ENCODE results near the gene MAGEA9.
"Not testable (repeated sequence)": the region's sequence is repeated elsewhere in the genome, so short reads cannot be mapped to it uniquely, and the experiment has no call there.

The MAGEA9 gene, protein sequence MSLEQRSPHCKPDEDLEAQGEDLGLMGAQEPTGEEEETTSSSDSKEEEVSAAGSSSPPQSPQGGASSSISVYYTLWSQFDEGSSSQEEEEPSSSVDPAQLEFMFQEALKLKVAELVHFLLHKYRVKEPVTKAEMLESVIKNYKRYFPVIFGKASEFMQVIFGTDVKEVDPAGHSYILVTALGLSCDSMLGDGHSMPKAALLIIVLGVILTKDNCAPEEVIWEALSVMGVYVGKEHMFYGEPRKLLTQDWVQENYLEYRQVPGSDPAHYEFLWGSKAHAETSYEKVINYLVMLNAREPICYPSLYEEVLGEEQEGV

DNA sequence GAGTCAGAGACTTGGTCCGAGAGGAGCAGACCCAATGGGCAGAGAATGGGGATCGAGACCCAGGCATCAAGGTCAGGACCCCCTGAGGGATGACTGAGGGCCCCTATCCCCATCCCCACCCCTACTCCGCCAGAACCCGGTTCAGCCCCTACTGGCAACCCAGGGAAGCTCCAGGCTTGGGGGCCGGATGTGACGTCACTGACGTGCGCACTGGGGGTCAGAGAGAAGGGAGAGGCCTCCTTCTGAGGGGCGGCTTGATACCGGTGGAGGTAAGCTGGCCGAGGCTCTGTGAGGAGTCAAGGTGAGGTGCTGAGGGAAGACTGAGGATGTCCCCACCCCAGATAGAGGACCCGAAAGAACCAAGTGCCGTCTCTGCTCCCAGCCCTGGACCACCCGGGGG, at the start of gene MAGEA9:
TSS of gene MAGEA9 (plus strand) at position 204 of the 400 bp plus-strand sequence. CDS start 4,281 bp downstream, outside the sequence.
- DNase-seq, result not testable (repeated sequence)

DNA sequence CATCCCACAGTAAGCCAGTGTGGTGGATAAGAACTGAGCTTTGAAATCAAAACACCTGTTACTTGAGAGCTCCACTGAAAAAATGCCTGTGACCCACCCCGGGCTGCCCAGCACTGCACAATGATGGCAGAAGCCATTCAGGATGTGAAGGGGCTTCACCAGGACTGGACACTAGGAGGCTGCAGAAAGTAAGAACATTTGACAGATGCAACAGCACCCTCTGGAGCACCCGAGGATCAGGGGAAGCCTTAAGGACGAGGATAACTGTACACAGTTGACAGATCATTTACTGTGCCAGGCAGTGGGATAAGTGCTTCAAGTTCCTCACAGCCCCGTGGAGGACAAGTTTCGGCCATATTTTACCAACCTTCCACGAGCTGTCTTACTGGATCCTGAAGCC, 39.5 kb upstream of the MAGEA9 start:
- not testable (repeated sequence) for DNase-seq

DNA sequence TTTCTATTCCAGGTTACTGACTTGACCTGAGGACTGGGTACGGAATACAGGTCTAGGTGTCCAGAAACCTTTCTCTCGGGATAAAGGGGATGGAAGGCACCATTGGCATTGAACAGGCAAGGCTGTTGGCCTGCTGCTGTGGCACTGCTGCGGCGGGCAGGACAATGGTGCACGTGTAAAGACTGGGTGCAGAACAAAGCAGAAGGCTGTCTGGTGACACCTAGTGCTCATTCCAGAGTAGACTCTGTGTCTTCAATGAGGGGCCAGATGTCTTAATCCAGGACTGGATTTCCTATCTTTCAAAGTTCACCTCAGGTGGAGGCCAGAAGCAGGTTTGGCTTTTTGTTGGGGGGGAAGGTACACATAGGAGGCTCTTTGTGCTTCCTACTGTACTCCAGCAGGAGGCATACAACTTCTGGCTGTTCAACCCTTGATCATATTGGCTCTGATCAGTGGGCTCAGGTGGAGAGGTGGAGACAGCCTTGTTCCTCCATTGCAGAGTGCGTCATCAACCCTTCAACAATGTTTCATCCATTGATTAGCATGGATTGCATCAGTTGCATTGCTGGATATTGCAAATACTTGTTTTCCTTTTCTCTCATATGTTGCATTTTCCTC, 35.2 kb upstream of the MAGEA9 start:
- not testable (repeated sequence) for DNase-seq

DNA sequence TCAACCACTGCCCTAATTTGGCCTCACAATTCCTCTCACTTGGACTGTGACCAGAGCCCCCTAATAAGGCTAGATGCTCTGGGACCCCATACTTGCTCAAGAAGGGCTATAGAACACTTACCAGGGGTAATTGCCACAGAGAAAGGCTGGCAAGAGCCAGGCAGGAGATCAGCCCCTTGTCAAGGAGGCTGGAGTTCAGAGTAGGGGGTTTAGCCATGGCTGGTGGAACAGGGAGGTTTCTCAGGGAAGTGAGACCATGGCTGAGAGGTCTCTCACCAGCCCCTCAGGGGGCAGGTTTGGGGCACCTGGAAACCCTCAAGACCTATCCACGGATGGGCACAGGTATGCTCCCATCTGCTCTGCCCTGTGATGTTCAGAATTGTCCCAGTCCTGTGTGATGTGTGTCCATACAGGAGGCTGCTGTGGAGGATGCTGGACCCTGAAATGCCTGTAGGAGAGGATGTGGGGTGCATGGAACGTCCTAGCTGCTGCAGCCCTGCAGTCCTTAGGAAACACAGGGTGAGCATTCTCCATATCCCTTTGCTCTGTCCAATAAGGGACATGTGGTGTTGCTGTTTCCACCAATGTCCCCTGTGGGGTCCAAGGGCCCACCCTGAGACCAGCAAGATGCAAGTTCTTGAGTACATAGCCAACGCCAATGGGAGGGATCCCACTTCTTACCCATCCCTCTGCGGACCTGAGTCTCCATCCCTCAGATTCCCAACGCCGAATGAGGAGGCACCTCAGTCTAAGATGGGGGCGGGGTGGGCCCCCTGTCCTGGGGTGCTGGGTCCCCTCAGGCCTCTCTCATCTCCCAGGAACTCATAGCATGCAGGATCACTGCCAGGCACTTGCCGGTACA, 24.3 kb upstream of the MAGEA9 start:
- no peak for DNase-seq

DNA sequence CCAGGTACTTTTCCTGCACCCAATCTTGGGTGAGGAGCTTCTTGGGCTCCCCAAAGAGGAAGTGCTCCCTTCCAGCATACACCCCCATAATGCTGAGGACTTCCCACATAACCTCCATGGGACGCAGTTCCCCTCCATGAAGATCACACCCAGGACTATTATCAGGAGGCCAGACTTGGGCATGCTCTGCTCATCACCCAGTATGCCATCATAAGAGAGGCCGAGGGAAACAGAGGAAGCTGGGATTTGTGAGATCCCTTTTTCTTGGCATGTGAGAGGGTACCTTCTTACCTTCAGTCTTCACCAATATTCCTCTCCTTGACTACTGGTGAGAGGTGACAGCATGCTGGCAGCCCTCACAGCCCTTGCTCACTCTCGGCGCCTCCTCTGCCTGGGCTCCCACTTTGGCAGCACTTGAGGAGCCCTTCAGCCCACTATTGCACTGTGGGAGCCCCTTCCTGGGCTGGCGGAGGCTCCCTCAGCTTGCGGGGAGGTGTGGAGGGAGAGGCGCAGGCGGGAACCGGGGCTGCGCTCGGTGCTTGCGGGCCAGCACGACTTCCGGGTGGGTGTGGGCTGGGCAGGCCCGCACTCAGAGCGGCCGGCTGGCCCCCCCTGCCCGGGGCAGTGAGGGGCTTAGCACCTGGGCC, 23.5 kb upstream of the MAGEA9 start:
- DNase-seq, result peak in 1 of 2 donors; percentile 8

DNA sequence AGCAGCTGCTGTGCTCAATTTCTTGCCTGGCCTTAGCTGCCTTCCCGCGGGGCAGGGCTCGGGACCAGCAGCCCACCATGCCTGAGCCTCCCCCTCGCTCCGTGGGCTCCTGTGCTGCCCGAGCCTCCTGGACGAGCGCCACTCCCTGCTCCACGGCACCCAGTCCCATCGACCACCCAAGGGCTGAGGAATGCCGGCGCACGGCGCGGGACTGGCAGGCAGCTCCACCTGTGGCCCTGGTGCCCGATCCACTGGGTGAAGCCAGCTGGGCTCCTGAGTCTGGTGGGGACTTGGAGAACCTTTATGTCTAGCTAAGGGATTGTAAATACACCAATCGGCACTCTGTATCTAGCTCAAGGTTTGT, 23.0 kb upstream of the MAGEA9 start:
- not testable (repeated sequence) for DNase-seq

DNA sequence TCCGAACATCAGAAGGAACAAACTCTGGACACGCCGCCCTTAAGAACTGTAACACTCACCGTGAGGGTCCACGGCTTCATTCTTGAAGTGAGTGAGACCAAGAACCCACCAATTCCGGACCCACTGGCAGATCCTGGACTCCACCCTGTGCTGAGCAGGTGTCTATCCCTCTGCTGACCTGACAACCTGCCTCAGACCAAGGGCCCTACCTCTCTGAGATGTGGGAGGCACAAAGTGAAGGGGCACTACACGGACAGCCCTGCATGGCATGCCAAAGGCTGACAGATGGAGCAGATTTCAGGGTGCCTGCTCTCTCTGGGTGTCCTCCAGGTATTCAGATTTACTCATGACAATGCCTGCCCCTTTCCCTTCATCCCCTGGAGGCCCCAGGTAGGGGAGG, 21.9 kb upstream of the MAGEA9 start:
- DNase-seq, result no peak

DNA sequence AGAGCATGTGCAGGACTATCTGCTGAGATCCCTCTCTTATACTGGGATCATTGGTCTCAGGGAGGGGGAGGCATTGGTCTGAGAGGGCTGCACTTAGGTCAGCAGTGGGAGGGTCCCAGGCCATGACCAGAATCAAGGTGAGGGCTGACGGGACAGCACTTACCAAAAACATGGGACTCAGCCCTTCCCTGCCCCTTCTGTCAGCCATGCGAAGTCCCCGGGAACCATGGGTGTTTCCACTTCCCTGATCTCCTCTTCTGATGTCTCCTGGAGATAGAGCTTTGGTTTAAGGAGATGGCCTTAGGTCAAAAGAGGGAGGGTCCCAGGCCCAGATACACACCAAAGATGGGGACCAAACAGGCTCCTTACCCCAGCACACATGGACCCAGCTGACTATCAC, 20.8 kb upstream of the MAGEA9 start:
- DNase-seq, result no peak

DNA sequence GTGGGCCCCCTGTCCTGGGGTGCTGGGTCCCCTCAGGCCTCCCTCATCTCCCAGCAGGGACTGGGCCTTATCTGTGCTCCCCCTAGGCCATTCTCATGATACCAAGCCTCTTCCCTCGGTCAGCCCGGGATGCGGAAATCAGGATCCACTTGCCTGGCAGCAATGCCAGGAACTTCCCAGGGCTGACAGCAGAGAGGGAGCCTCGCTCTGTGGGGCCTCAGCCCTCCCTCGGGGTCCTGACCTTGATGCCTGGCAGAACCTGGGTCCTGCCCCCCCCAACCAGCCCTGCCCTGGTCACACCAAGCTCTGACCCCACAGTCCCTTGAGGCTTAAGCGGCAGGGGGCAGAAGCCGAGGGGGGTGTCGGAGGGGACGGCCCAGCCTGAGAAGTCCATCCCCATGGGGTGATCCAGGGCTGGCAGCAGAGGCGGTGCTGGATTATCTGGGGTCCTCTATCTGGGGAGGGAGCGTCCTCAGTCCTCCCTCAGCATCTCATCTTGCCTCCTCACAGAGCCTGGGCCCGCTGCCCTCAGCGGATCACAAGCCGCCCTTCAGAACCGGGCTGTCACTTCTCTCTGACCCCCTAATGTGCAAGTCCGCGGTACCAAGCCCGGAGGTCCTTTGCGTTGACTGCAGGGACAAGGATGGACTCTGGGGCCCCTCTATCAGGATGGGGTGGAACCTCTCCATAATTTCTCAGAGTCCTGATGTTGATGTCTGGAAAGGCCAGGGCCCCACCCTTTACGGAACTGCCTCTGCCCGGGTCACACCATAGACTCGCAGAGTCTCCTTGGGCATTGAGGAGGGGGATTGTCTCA, 19.7 kb upstream of the MAGEA9 start:
- DNase-seq, result not testable (repeated sequence)

DNA sequence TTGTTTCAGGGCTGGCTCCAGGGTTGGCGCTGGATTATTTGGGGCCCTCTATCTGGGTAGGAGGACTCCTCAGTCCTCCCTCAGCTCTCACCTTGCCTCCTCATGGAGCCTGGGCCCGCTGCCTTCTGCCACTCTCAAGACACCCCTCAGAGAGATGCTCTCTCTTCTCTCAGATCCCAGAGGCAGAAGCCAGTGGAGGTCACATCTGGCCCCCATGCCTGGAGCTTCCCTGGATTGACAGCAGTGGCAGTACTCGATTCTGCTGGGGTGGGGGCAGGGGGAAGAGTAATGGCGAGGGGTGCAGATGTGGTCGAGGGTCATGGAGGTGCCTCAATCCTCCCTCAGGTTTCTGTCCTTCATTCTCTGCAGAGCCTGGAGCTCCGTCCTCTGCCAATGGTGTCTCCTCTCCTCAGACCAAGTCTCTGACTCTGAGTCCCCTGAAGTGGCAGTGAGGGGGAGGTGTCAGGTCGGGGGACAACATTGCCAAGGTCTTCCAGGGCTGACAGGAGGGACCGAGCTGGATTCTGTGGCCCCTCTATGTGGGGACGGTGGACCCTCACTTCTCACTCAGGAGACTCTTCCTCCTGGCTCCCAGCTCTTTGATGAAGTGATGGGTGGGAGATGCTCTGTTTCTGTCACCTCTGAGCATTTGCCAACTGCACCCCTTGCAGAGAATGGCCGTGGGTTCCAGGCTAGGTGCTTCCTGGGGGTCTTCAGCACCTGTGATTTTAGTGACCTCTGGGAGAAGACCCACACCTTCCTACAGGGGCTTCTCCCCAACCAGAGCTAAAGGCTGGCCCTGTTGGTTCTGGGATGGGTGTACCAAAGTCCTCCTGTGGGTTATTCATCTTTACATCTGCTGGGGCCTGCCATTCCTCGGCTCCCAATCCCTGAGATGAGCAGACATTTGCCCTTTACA, 18.8 kb upstream of the MAGEA9 start:
- no peak for DNase-seq

DNA sequence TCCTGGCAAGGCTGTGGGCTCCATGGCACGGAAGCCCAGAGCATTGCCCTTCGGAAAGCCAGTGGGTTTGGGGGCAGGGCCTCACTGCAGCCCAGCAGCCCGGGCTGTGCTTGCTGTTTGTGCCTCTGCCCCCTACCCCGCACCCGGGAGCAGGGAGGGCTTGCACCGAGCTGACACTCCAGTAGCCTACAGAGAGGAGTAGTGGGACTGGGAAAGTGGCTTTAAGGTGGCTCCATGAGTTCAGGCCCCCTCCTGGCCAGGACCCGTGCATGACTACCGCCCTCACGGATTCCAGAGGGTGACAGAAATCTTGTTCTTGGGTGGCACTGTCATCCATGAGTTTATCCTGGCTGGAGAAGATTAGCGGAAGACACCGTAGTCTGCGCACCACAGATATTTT, 11.4 kb upstream of the MAGEA9 start:
- not testable (repeated sequence) for DNase-seq

DNA sequence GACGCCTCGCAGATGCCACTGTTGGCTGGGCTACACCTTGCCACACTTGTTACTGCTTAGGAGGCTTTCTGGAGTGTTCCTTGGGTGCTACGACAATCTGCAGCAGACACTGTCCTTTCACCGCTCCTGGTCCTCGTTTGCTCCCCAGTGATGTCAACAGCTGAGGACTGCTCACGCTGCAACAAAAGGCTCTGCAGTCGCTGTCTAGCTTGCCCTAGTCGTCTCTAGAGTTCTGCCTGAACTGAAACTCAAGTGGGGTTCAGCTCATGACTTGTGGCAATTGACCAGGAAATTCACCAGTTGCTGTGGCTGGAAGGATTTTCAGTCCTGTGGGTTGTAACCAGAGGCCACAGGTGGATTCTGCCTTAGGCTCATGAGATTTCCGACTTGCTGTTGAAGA, 8.7 kb upstream of the MAGEA9 start:
- DNase-seq, result not testable (repeated sequence)

DNA sequence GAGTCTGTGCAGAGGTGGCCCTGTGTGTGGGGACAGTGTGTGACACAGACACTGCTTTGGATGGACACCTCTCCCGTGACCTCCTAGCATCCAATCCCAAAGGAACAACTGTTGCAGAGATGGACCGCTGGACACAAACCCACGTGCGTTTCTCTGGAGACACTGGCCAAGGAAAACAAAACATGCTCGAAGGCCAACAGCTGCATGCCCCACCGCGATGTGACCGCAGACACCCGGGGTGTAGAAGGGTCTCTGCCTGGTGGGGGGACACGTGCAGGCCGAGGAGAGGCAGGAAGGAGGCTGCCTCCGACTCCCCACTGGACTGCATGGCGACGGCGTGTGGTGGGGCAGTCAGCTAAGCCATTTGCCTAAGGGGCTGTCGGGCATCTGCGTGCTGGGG, 8.0 kb upstream of the MAGEA9 start, which contains the start of gene HSFX1:
TSS of gene HSFX1 (plus strand) at position 301 of the 400 bp plus-strand sequence. CDS start 614 bp downstream, outside the sequence.
- not testable (repeated sequence) for DNase-seq

DNA sequence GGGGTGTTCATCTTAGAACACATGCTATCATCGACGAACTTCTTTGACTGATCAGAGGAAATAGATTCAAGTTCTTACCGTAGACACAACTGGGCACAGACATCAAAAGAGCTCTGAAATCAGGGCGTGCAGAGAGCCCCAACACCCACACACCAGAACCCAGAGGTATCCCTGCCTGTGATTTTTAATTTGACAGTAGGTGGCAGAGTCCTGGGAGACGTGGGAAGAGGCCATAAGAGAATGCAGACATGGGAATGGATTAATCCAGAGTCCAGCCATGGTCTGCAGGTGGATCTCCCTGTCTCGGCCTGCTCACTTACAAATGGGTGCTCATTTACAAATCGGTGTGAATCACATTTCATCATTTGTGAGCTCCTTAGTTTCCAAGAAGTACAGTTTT, 3.7 kb upstream of the MAGEA9 start:
- DNase-seq, result not testable (repeated sequence)

DNA sequence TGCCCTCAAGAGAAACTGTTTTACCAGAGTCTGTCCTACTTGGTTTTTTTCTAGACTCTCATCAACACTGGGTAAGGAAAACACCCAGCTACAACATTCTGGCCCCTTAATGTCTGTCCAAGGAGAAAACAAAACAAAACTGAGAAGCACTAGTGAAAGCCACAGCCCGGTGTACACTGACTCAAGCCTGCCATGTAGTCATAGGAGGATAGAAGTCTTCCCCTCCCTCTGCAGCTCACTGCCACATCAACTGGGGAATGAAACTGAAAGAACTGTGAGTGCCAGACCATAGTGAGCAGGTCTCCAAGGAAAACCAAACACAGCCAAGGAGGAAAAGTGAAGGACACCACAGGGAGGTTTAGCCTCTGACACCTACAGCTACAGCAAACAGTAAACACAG, 13.8 kb downstream of the MAGEA9 start:
- DNase-seq, result not testable (repeated sequence)

DNA sequence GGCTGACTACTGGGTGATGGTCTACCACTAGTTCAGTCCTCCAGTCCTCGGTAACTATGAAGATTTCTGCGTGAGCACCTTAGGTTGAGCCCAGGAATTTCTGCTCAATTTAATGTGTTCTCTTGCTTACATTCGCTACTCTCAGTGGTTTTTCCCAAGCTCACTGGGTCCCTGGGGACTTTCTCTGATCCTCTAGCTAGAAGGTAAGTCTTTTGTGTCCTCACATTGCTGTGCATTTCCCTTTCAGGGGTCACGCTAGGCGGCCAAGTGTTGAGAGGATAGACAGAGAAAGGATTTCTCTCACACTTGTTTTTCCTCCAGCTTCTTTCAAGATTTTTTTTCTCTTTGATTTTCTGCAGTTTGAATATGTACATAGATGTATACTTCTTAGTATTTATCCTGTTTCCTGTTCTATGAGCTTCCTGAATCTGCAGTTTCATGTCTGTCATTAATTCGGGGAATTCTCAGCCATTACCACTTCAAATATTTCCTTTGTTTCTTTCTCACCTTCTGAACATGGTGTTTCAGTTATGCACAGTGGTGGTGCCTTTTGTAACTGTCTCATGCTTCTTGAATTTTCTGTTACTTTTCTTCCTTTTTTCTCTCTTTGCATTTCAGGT, 17.5 kb downstream of the MAGEA9 start:
- DNase-seq, result no peak

DNA sequence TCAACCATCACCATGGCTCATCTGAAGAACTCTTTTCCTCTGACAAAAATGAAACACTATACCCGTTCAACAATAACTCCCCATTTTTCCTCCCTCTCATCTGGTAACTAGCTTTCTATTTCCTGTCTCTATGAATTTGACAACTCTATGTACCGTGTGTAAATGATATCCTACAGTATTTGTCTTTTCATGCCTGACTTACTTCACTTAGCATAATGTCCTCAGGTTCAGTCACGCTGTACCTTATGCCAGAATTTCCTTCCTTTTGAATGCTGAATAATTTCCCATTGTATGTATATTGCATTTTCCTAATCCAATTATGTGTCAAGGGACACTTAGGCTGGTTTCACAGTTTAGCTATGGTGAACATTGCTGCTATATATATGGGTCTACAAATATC, 18.2 kb downstream of the MAGEA9 start:
- DNase-seq, result no peak

DNA sequence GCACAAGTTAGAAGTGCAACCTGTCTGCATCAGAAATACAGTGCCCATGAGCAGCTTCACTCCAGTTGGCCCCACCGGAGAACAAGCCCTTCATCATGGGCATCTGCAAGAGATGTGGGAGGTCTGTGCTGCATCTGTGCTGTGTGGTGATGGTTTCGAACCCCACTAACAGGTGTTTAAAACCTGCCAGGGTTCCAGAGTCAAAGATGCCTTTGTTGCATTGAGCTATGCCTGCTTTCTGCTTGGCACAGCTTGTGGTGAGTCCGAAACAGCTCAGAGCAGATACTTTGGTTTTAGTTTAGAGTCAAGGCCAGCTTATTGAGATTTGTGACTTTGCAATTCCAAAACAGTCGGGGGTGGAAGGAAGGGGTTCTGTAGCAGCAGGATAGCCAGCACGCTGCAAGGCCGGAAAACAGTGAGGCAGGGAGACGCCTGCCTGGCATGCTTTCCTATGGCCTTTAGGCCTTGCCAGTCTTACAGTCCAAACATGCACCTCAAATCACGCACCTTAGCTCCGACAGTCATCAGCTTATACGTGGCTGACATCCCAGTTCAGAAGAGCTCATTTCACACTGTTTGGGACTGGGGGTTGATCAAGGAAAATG, 21.8 kb downstream of the MAGEA9 start:
- DNase-seq, result no peak

DNA sequence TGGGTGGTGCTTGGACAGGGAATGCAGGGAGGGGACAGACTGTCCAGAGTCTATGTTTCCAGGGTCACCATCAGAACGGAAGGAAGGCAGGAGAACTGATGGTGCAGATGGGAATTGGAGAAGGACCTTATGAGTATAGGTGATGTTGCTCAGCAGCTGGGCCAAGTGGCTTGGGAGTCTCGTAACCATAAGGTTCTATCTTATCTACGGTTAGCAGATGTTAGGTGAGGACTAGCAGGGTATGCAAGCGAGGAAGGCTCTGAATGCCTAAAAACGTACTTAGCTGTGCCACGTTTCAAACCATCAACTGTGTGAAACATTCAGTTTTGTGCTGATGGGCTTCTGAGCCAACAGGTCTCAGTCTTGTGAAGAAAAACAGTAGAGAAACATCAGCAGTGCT, 22.4 kb downstream of the MAGEA9 start:
- DNase-seq, result no peak
